BJ (cell line): Measurements from ENCODE around the gene CASP7. TPM values are rescaled to one million over a fixed set of nuclear protein-coding genes. Genes with fewer than 3 reads are reported as not detected.

Source experiments
- CTCF ChIA-PET: fragments of 350-600 bp; formaldehyde crosslinking; extraction: SDS; loops from one replicate; lab custom pipeline; 2021; ENCODE audit warnings: antibody characterized with exemption, inconsistent platforms; lab: Yijun Ruan, JAX
- POLR2A ChIA-PET: fragments of 300-600 bp; sonication (Branson Sonifier 250); formaldehyde crosslinking; extraction: SDS; loops from one replicate; lab custom pipeline; 2021; ENCODE audit warnings: antibody characterized with exemption; lab: Charles Lee
- DNase-seq: peaks from one replicate; pipeline ENCODE4 v3.0.0-alpha.2; 2011; ENCODE audit warnings: low read depth
- H3K27me3 ChIP-seq: 2 replicates; pipeline ENCODE4 v1.6.0; 2011; ENCODE audit warnings: low read length; ENCODE audit not compliant: control insufficient read depth, insufficient read depth
- H3K36me3 ChIP-seq: 2 replicates; pipeline ENCODE4 v1.5.1; 2011; ENCODE audit warnings: low read length; ENCODE audit not compliant: control insufficient read depth, insufficient read depth
- H3K4me3 ChIP-seq: 2 replicates; pipeline ENCODE4 v1.5.1; 2011; ENCODE audit warnings: low read depth, mild to moderate bottlenecking, control low read depth, low read length
- CTCF ChIP-seq: IDR thresholded peaks from 2 replicates; pipeline ENCODE4 v1.5.1; 2011; ENCODE audit warnings: low read depth, mild to moderate bottlenecking, control low read depth, inconsistent platforms, low read length, moderate library complexity; ENCODE audit not compliant: insufficient read depth
- polyA plus RNA-seq: library from polyadenylated mRNA; depleted of rRNA; stranded (reverse); fragments of >200 nt; gene quantifications from 2 replicates; pipeline ENCODE4 v1.2.3, GENCODE V29; 2011

CASP7 gene
- polyA plus RNA-seq, 1 experiment: 22.9 TPM

DNA sequence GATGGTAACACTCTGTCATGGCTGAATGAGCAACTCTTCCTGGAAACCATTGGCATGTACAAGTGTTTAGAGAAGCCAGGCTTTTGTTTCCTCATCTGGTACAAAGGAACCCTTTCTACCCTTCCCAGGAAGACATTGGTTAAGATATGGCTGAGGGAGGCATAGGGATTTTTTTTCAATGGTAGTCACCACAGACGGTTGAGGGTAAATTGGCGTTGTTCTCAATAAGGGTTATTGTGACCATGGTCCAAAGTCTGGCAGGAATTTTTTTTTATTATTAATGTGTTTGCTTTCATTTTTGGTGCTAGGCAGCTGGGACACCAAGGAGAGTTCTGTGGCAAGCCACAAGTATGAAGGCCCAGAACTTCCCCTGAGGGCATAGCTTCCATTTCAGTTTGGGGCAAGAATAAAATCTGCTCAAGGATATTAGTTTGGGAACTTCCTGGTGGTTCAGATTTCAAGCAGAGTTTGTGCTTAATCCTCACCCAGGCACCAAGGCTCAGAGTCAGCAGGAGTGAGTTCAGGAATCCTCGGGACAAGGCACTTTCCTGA is 71.5 kb downstream of the CASP7 start, which contains the start of gene PLEKHS1:
TSS of gene PLEKHS1 (plus strand) at position 502 of the 552 bp plus-strand sequence. CDS start 3,596 bp downstream, outside the sequence.
- ChIA-PET CTCF (no interaction called here), POLR2A (no interaction called here)
- Histone ChIP-seq H3K36me3 (no peaks in the 10 kb centered on the region), H3K27me3 (no peaks in the 10 kb centered on the region), H3K4me3 (no peak within 1 kb of the TSS)
- TF ChIP-seq CTCF: no peak
- DNase-seq: peak; percentile 35

DNA sequence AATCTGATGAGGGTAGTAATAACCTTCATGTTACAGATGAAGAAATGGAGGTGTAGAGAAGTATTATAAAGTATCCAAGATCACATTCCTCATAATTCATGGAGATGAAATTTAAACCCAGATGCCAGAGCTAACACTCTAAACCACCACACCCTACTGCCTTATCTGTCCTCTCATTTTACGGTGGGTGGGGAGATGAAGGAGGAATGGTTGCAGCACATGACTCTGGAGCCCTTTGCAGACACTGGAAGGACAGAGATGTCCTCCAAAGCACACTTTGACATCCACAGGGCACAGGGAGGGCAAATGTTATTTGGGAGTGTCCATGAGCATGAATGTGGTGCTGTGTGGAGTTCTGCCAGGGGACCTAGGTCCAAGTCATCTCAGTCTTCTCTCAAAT is 72.8 kb downstream of the CASP7 start:
- Histone ChIP-seq H3K27me3 (no peaks in the 10 kb centered on the region), H3K36me3 (no peaks in the 10 kb centered on the region), H3K4me3 (no peak overlapping the region)
- no peak for DNase-seq
- POLR2A ChIA-PET: no interaction called here
- no peak for TF ChIP-seq CTCF
- CTCF ChIA-PET: interaction anchor here (1.2 kb wide), 1 partner anchor 21 kb away, joined by 3 read pairs; no protein-coding TSS in a partner anchor

DNA sequence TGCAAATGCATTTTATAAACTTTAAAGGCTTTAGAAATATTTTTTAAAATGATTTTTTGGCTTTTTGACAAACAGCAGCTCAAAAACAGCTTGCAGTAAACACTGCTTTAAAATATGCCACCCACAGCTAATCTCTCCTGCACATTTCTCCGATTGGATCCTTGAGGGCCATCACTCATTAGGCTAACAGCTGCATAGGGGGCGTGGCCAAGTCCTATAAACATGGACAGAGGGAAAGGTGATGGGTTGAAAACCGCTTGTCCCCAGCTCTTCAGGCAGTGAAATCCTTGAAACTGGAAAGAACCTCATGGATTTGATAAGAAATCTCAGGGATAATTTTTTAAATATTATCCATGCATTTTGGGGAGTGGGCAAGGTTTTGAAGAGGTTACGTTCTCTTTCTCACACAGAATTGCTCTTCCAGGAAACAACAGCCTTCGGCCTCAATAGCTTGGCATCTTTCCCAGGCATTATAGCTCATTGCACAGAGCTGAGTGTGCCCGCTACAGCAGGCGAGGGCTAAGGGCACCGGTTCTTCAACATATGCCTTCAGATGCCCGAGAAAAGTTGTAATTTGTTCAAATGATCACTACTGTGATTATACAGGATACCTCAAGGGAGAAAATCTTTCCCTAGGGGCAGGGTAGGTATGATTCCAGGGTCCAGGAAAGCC is 73.4 kb downstream of the CASP7 start:
- DNase-seq: no peak
- CTCF ChIA-PET: interaction anchor here (1.2 kb wide), 1 partner anchor 20 kb away, joined by 3 read pairs; no protein-coding TSS in a partner anchor
- H3K36me3 ChIP-seq: no peaks in the 10 kb centered on the region
- POLR2A ChIA-PET: no interaction called here
- H3K4me3 ChIP-seq: no peak overlapping the region
- no peak for TF ChIP-seq CTCF
- no peaks in the 10 kb centered on the region for H3K27me3 ChIP-seq

GRCh38 chr10:113754125-113754524 is 74.4 kb downstream of the CASP7 start:
- H3K36me3 ChIP-seq: no peaks in the 10 kb centered on the region
- ChIA-PET CTCF (no interaction called here), POLR2A (no interaction called here)
- no peak for TF ChIP-seq CTCF
- no peak for DNase-seq
- no peak overlapping the region for H3K4me3 ChIP-seq
- H3K27me3 ChIP-seq: no peaks in the 10 kb centered on the region

- H3K4me3 ChIP-seq: no peak overlapping the region
Observed at GRCh38 chr10:113754768-113755167, 75.1 kb downstream of the CASP7 start.

More at GRCh38 chr10:113754768-113755167, 75.1 kb downstream of the CASP7 start:
- CTCF ChIA-PET: interaction anchor here (0.7 to 1.0 kb wide), 2 partner anchors 12 to 34 kb away, joined by 3 read pairs; no protein-coding TSS in a partner anchor
- H3K27me3 ChIP-seq: no peaks in the 10 kb centered on the region
- TF ChIP-seq CTCF: no peak
- DNase-seq: no peak
- H3K36me3 ChIP-seq: no peaks in the 10 kb centered on the region
- POLR2A ChIA-PET: no interaction called here
